ENCODE data around the gene SETD4. TPM values are rescaled to one million over a fixed set of nuclear protein-coding genes. Genes with fewer than 3 reads are reported as not detected.
"Not testable (repeated sequence)": the region's sequence is repeated elsewhere in the genome, so short reads cannot be mapped to it uniquely, and the experiment has no call there.

SETD4 gene
- total RNA-seq, 1 donor from 2014 or later: 19.0 TPM

DNA sequence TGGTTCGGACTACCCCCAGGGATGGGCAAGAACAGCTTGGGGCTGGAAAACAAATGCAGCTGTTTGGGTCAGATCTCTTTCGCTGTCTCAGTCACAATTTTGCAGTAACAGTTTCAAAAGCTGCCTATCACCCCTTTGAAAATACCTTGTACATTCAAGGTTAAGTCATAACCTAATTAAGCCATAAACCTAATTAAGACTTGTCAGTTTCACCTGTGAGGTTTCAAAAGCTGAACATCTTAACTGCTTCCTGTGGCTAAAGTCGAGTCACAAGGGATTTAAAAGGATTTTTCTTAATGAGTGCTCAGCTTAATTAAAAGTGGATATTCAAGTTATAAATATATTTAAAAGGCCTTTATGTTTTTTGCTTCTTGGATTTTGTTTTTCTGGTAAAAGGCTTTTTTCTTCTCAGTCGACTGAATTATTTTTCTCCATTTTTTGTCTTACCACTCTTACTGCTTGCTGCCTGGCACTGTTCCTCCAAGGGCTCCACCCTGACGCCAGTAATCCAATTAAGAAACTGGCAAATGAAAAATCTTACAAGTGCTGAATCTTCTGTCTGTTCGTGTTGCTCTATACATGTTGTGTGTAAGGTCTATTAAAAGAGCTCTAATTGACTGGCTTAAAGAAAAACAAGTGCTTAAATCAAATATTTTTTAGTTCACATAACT lies 40.8 kb upstream of the SETD4 start:
- H3K9me3 ChIP-seq: no peaks in the 10 kb centered on the region
- no peaks in the 10 kb centered on the region for H3K27me3 ChIP-seq
- no peaks in the 10 kb centered on the region for H3K36me3 ChIP-seq
- H3K27ac ChIP-seq: no peak overlapping the region
- DNase-seq (no peak), ATAC-seq (no peak)
- H3K4me3 ChIP-seq: no peak overlapping the region
- intact Hi-C loops (cut with DNase I): no loop called here
- TF ChIP-seq, protein P1, sequence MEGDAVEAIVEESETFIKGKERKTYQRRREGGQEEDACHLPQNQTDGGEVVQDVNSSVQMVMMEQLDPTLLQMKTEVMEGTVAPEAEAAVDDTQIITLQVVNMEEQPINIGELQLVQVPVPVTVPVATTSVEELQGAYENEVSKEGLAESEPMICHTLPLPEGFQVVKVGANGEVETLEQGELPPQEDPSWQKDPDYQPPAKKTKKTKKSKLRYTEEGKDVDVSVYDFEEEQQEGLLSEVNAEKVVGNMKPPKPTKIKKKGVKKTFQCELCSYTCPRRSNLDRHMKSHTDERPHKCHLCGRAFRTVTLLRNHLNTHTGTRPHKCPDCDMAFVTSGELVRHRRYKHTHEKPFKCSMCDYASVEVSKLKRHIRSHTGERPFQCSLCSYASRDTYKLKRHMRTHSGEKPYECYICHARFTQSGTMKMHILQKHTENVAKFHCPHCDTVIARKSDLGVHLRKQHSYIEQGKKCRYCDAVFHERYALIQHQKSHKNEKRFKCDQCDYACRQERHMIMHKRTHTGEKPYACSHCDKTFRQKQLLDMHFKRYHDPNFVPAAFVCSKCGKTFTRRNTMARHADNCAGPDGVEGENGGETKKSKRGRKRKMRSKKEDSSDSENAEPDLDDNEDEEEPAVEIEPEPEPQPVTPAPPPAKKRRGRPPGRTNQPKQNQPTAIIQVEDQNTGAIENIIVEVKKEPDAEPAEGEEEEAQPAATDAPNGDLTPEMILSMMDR (IDR thresholded peaks at IDR 0.05): no peak
- H3K4me1 ChIP-seq: peaks cover 4% of the 10 kb centered on the region

DNA sequence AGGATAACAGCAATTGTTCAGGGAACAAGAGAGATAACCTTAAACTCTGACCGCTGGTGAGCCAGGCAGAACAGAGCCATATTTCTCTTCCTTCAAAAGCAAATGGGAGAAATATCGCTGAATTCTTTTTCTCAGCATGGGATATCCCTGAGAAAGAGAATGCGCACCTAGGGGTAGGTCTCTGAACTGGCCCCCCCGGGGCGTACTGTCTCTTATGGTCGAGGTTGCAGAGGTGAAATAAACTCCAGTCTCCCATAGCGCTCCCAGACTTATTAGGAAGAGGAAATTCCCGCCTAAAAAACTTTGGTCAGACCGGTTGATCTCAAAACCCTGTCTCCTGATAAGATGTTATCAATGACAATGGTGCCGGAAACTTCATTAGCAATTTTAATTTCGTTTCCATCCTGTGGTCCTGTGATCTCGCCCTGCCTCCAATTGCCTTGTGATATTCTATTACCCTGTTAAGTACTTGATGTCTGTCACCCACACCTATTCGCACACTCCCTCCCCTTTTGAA lies 39.4 kb upstream of the SETD4 start:
- DNase-seq; H3K36me3 ChIP-seq; H3K9me3 ChIP-seq; intact Hi-C loops (cut with DNase I); H3K4me3 ChIP-seq; H3K27ac ChIP-seq; H3K4me1 ChIP-seq; ATAC-seq; H3K27me3 ChIP-seq: not testable (repeated sequence)

DNA sequence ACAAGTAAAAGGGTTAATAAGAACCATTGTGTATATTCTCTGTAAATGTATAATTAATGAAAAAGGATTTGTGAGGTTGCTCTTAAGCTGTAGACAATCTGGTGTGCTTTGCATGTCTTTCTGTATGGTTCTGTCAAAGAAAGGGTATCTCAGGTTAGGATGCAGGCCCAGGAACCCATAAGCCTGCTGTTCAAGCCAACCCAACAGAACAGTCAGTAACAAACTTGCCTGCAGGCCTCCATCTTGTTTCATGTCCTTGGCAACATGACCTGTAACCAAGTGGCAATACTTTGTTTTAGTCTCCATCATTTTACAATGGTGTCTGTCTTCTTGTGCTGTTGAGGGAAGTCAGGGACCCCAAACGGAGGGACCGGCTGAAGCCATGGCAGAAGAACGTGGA lies 38.7 kb upstream of the SETD4 start:
- TF ChIP-seq, protein P1 (IDR thresholded peaks at IDR 0.05): no peak
- Histone ChIP-seq H3K4me3 (no peak overlapping the region), H3K36me3 (no peaks in the 10 kb centered on the region), H3K27me3 (no peaks in the 10 kb centered on the region), H3K27ac (no peak overlapping the region), H3K4me1 (no peaks in the 10 kb centered on the region), H3K9me3 (no peaks in the 10 kb centered on the region)
- ATAC-seq: no peak
- no peak for DNase-seq
- intact Hi-C loops (cut with DNase I): no loop called here

DNA sequence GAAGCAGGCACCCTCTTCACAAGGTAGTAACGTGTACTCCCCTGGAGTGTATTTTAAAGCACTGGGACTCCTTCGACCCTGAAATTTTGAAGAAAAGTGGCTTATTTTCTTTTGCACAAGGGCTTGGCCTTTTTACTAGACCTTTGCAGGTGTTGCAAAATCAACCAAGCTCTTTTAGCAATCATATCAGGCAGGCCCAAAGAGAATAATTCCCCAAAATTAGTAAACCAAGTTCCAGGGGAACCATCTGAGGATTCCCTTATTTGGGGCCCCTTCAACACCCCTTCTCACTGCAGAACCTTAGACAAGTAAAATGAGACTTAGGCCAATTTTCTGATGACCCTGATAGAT lies 37.8 kb upstream of the SETD4 start:
- DNase-seq (no peak), ATAC-seq (no peak)
- no peaks in the 10 kb centered on the region for H3K27me3 ChIP-seq
- no peaks in the 10 kb centered on the region for H3K36me3 ChIP-seq
- H3K27ac ChIP-seq: no peak overlapping the region
- TF ChIP-seq, protein P1 (IDR thresholded peaks at IDR 0.05): no peak
- no peaks in the 10 kb centered on the region for H3K9me3 ChIP-seq
- intact Hi-C loops (cut with DNase I): no loop called here
- H3K4me1 ChIP-seq: no peaks in the 10 kb centered on the region
- no peak overlapping the region for H3K4me3 ChIP-seq

DNA sequence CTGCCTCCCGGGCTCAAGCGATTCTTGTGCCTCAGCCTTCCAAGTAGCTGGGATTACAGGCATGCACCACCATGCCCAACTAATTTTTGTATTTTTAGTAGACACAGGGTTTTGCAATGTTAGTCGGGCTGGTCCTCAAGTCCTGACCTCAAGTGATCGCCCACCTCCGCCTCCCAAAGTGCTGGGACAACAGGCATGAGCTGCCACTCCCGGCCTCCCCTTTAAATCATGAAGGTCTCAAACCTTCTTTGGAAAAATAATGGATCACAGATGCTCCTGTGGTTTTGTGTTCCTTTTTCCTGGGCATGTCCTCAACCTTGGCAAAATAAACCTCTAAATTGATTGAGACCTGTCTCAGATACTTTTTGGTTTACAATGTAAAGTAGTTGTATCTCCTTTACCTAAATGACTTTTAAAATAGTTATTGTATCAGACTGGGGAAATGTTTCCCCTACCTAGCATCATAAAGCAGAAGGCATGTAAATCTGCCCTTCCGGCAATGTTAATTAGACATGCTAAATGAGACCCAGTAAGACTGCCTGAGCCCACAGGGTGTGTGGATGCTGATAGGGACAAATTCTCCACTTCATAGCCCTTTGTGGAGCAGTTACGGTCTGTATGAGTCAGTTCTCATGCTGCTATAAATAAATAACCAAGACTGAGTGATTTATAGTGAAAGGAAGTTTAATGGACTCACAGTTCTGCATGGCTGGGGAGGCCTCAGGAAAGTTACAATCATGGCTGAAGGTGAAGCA lies 37.3 kb upstream of the SETD4 start:
- no peak for ATAC-seq
- no peak overlapping the region for H3K27ac ChIP-seq
- intact Hi-C loops (cut with DNase I): no loop called here

More for the DNA sequence above, 37.3 kb upstream of the SETD4 start:
- no peak for DNase-seq
- Histone ChIP-seq H3K4me3 (no peak overlapping the region), H3K9me3 (no peaks in the 10 kb centered on the region), H3K4me1 (no peaks in the 10 kb centered on the region), H3K27me3 (no peaks in the 10 kb centered on the region), H3K36me3 (no peaks in the 10 kb centered on the region)
- TF ChIP-seq, protein P1 (IDR thresholded peaks at IDR 0.05): no peak
